Ovary (tissue), 3 donors: Measurements from ENCODE around the gene CAPN14.

ENCODE experiments used
- EP300 ChIP-seq: sonication (generic); formaldehyde crosslinking; IDR thresholded peaks from one replicate; pipeline ENCODE4 v1.6.1; 2017; ENCODE audit warnings: antibody characterized with exemption
- POLR2A ChIP-seq: fragments of 450-650 bp; IDR thresholded peaks from one replicate; pipeline ENCODE4 v1.6.1; 2017; ENCODE audit warnings: antibody characterized with exemption, mild to moderate bottlenecking, moderate library complexity
- TF ChIP-seq, protein P1 (sequence below), 3 donors: fragments of 450-650 bp in 2 of 3; fragments of 200-600 bp in 1 of 3; IDR thresholded peaks; one replicate each; pipeline versions ENCODE4 v1.5.1 to v1.8.0; 2016 to 2022; ENCODE audit warnings: antibody characterized with exemption in 3 of 3, mild to moderate bottlenecking in 1 of 3
- donor health status: DM: no; HTN: no; CAD: no.

DNA sequence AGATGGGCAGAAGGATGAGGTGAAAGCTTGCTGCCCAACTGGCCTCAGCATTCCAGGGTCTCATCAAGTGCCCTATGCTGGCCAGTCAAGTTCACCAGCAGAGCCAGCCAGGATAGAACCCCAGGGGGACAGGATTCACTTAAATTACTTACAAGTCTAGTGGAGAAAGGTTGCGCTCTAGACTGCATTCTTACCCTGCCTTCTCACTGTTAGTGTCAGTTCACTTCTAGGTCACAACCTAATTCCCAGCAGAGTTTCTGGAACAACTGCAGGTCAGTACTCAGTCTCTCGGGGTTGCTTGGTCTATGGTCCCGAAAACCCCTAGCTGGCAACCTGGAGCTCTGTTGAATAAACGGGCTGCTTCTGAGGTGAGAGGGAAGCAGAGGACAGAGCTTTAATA is 46.2 kb downstream of the CAPN14 start:
- TF ChIP-seq EP300 (no peak), POLR2A (no peak)
- TF ChIP-seq, protein P1, sequence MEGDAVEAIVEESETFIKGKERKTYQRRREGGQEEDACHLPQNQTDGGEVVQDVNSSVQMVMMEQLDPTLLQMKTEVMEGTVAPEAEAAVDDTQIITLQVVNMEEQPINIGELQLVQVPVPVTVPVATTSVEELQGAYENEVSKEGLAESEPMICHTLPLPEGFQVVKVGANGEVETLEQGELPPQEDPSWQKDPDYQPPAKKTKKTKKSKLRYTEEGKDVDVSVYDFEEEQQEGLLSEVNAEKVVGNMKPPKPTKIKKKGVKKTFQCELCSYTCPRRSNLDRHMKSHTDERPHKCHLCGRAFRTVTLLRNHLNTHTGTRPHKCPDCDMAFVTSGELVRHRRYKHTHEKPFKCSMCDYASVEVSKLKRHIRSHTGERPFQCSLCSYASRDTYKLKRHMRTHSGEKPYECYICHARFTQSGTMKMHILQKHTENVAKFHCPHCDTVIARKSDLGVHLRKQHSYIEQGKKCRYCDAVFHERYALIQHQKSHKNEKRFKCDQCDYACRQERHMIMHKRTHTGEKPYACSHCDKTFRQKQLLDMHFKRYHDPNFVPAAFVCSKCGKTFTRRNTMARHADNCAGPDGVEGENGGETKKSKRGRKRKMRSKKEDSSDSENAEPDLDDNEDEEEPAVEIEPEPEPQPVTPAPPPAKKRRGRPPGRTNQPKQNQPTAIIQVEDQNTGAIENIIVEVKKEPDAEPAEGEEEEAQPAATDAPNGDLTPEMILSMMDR (IDR thresholded peaks at IDR 0.05), result no peak
